ENCODE measurements around the gene ITGA4.

The ITGA4 gene

GRCh38 chr2:181515719-181516118 lies 58.5 kb downstream of the ITGA4 start:
- DNase-seq (ENCODE audit: low read depth in 2 of 2): no peak

GRCh38 chr2:181516992-181517391 lies 59.8 kb downstream of the ITGA4 start:
- no peak for DNase-seq (ENCODE audit: low read depth in 2 of 2)

- no peak for DNase-seq (ENCODE audit: low read depth in 2 of 2)
These were observed 60.6 kb downstream of the ITGA4 start for GRCh38 chr2:181517685-181518301.

- no peak for DNase-seq (ENCODE audit: low read depth in 2 of 2)
These were observed 63.1 kb downstream of the ITGA4 start for GRCh38 chr2:181520253-181520652.

GRCh38 chr2:181523756-181524155 lies 66.6 kb downstream of the ITGA4 start:
- no peak for DNase-seq (ENCODE audit: low read depth in 2 of 2)

GRCh38 chr2:181526014-181526413 lies 68.8 kb downstream of the ITGA4 start:
- DNase-seq (ENCODE audit: low read depth in 2 of 2): no peak

- no peak for DNase-seq (ENCODE audit: low read depth in 2 of 2)
These were observed 69.9 kb downstream of the ITGA4 start for GRCh38 chr2:181527058-181527457.

GRCh38 chr2:181528441-181528840 lies 71.3 kb downstream of the ITGA4 start:
- DNase-seq (ENCODE audit: low read depth in 2 of 2): no peak

- no peak for DNase-seq (ENCODE audit: low read depth in 2 of 2)
These were observed 79.5 kb downstream of the ITGA4 start for GRCh38 chr2:181536730-181537129.

GRCh38 chr2:181540421-181540820 lies 83.2 kb downstream of the ITGA4 start:
- no peak for DNase-seq (ENCODE audit: low read depth in 2 of 2)

- no peak for DNase-seq (ENCODE audit: low read depth in 2 of 2)
These were observed 85.0 kb downstream of the ITGA4 start for GRCh38 chr2:181542170-181542569.

- DNase-seq (ENCODE audit: low read depth in 2 of 2): no peak
These were observed 88.9 kb downstream of the ITGA4 start for GRCh38 chr2:181546086-181546485.

GRCh38 chr2:181552808-181553207 lies 95.6 kb downstream of the ITGA4 start:
- no peak for DNase-seq (ENCODE audit: low read depth in 2 of 2)

- no peak for DNase-seq (ENCODE audit: low read depth in 2 of 2)
These were observed 96.1 kb downstream of the ITGA4 start for GRCh38 chr2:181553244-181553643.

GRCh38 chr2:181554061-181554830 lies 97.1 kb downstream of the ITGA4 start:
- DNase-seq (ENCODE audit: low read depth in 2 of 2): no peak

- no peak for DNase-seq (ENCODE audit: low read depth in 2 of 2)
These were observed 101.2 kb downstream of the ITGA4 start for GRCh38 chr2:181558371-181558770.

GRCh38 chr2:181563101-181563692 lies 106.0 kb downstream of the ITGA4 start:
- DNase-seq (ENCODE audit: low read depth in 2 of 2): no peak

- DNase-seq (ENCODE audit: low read depth in 2 of 2): no peak
These were observed 109.3 kb downstream of the ITGA4 start for GRCh38 chr2:181566334-181567032.

GRCh38 chr2:181570059-181570458 lies 112.9 kb downstream of the ITGA4 start:
- DNase-seq (ENCODE audit: low read depth in 2 of 2): no peak

- no peak for DNase-seq (ENCODE audit: low read depth in 2 of 2)
These were observed 113.9 kb downstream of the ITGA4 start for GRCh38 chr2:181570833-181571661.

GRCh38 chr2:181573140-181573736 lies 116.1 kb downstream of the ITGA4 start:
- no peak for DNase-seq (ENCODE audit: low read depth in 2 of 2)
